22Rv1 (cell line): Measurements from ENCODE around the gene LMTK2.
A peak's percentile ranks its signal among the peaks of the same experiment; 100 is the strongest.

Experiments used
- H3K27ac ChIP-seq: fragments of 450-650 bp; 2 replicates; pipeline ENCODE4 v1.5.1; 2017
- CTCF ChIP-seq: fragments of 450-650 bp; IDR thresholded peaks from 2 replicates; pipeline ENCODE4 v1.5.1; 2017; ENCODE audit warnings: mild to moderate bottlenecking
- ZFX ChIP-seq: fragments of 450-650 bp; IDR thresholded peaks from 2 replicates; pipeline ENCODE4 v1.6.1; 2017; ENCODE audit warnings: antibody characterized with exemption, borderline replicate concordance

The LMTK2 gene

GRCh38 chr7:98137134-98137825 is 30.6 kb downstream of the LMTK2 start:
- no peak for TF ChIP-seq ZFX
- peak; percentile 28; the same call in 1 of the 2 replicates for TF ChIP-seq CTCF
- H3K27ac ChIP-seq = no peak overlapping the region; the same call in 1 of the 2 replicates

GRCh38 chr7:98137826-98138151 is 31.1 kb downstream of the LMTK2 start:
- no peak overlapping the region for H3K27ac ChIP-seq
- no peak for TF ChIP-seq CTCF
- no peak for TF ChIP-seq ZFX

GRCh38 chr7:98138672-98139071 is 32.0 kb downstream of the LMTK2 start:
- TF ChIP-seq CTCF = no peak
- no peak for TF ChIP-seq ZFX
- H3K27ac ChIP-seq = no peak overlapping the region

- no peak for TF ChIP-seq ZFX
- no peak overlapping the region for H3K27ac ChIP-seq
These were observed 36.0 kb downstream of the LMTK2 start for GRCh38 chr7:98142658-98143057.

GRCh38 chr7:98148607-98149006 is 41.9 kb downstream of the LMTK2 start:
- no peak overlapping the region for H3K27ac ChIP-seq
- no peak for TF ChIP-seq ZFX
- TF ChIP-seq CTCF = no peak

GRCh38 chr7:98149116-98149692 is 42.5 kb downstream of the LMTK2 start:
- no peak for TF ChIP-seq ZFX
- no peak for TF ChIP-seq CTCF

GRCh38 chr7:98151884-98152283 is 45.2 kb downstream of the LMTK2 start:
- no peak overlapping the region for H3K27ac ChIP-seq
- no peak for TF ChIP-seq ZFX
- no peak for TF ChIP-seq CTCF

More at GRCh38 chr7:98149116-98149692, 42.5 kb downstream of the LMTK2 start:
- no peak overlapping the region for H3K27ac ChIP-seq

GRCh38 chr7:98156700-98157099 is 50.0 kb downstream of the LMTK2 start:
- no peak overlapping the region for H3K27ac ChIP-seq
- TF ChIP-seq CTCF = no peak
- TF ChIP-seq ZFX = no peak
